ENCODE results near the gene RNPS1.

Gene RNPS1

GRCh38 chr16:2251296-2252111, 16.4 kb downstream of the RNPS1 start, which contains the start of gene ECI1:
Gene ECI1, minus strand, starts transcription at chr16:2251587. Its CDS starts 21 bp downstream, at chr16:2251566.
- H3K36me3 ChIP-seq: peaks cover 62% of the 10 kb centered on the region
- H3K4me1 ChIP-seq: peaks cover 3% of the 10 kb centered on the region; the same call in 1 of the 2 replicates
- TF ChIP-seq CTCF (IDR thresholded peaks at IDR 0.05; ENCODE audit: low read depth, low read length): peak; percentile 60

DNA sequence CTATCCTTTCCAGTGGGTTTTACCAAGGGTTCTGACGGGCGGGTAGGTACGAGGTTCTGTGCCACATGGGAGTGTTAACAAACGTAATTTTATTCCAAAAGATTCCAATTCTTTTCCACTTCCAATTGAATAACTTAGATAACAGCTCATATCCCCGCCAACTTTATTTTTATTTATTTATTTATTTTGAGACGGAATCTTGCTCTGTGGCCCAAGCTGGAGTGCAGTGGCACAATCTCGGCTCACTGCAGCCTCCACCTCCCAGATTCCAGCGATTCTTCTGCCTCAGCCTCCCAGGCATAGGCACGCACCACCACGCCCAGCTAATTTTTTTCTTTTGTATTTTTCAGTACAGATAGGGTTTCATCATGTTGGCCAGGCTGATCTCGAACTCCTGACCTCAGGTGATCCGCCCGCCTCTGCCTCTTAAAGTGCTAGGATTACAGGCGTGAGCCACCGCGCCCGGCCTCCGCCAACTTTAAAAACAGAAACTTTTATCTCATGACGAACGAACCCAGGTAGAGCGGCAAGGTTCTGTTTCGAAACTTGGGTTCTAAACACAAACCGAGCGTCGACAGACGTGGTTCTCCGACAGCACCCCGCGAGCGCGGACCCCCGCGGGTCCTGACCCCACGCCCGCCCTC, 17.2 kb downstream of the RNPS1 start:
- Histone ChIP-seq H3K36me3 (peaks cover 62% of the 10 kb centered on the region), H3K4me3 (ENCODE audit: low read depth, low read length) (peak overlapping the region; percentile 72), H3K9me3 (no peaks in the 10 kb centered on the region), H3K27me3 (no peaks in the 10 kb centered on the region), H3K4me1 (peaks cover 3% of the 10 kb centered on the region; the same call in 1 of the 2 replicates)
- TF ChIP-seq CTCF (IDR thresholded peaks at IDR 0.05; ENCODE audit: low read depth, low read length): no peak
- no peak for DNase-seq

More at GRCh38 chr16:2251296-2252111, 16.4 kb downstream of the RNPS1 start, which contains the start of gene ECI1:
- DNase-seq: peak; percentile 99
- Histone ChIP-seq H3K27me3 (no peaks in the 10 kb centered on the region), H3K9me3 (no peaks in the 10 kb centered on the region), H3K4me3 (ENCODE audit: low read depth, low read length) (peak within 1 kb of the TSS; percentile 72)

DNA sequence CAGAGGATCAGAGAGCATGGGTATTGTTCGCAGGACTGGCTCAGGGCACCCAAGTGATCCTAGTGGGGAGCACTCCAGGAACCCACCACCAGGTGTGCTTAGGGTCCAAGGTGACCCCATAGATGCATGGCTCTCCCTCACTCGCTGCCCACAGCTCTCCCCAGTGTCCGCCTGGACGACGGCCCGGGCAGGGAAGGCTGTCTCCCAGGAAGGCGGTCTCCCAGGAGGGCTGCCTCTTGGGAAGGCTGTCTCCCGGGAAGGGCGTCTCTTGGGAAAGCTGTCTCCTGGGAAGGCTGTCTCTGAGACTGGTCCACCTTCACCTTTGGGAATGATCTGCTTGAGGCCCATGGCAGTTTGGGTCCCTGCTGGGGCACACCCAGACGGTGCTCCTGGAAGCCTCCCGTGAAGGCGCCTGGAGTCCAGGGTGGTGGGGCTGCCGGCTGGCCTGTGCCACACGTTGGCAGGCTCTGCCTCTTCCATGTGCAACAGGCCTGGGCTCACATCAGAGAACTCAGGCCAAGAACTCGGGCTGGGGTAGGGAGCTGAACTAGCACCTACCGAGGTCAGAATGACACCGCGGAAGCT, 21.5 kb downstream of the RNPS1 start:
- TF ChIP-seq CTCF (IDR thresholded peaks at IDR 0.05; ENCODE audit: low read depth, low read length): no peak
- no peak for DNase-seq

GRCh38 chr16:2244926-2245795, 22.8 kb downstream of the RNPS1 start:
- DNase-seq: no peak
- no peak for TF ChIP-seq CTCF (IDR thresholded peaks at IDR 0.05; ENCODE audit: low read depth, low read length)
- Histone ChIP-seq H3K4me1 (no peaks in the 10 kb centered on the region), H3K4me3 (ENCODE audit: low read depth, low read length) (no peak overlapping the region), H3K36me3 (peaks cover 62% of the 10 kb centered on the region), H3K27me3 (no peaks in the 10 kb centered on the region), H3K9me3 (no peaks in the 10 kb centered on the region)

More for the DNA sequence above, 21.5 kb downstream of the RNPS1 start:
- Histone ChIP-seq H3K27me3 (no peaks in the 10 kb centered on the region), H3K36me3 (peaks cover 62% of the 10 kb centered on the region), H3K9me3 (no peaks in the 10 kb centered on the region), H3K4me1 (no peaks in the 10 kb centered on the region), H3K4me3 (ENCODE audit: low read depth, low read length) (no peak overlapping the region)

DNA sequence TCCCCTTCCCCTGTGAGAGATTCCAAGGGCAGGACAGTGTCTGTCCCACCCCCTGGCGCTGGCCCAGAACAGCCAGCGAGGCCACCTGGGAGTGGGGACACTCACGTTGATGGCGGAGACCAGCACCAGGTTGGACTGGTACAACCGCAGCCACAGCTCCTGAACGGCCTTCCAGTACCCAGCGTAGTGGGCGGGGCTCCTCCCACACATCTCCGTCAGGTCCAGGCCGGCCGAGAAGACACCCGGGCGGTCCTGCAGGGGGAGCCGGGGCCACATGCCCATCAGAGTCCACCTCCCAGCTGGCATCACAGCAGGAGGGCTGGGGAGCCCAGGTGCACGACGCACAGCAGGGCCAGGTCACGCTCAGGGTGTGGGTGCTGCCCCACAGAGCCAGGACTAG, 23.6 kb downstream of the RNPS1 start:
- 0 out of 2 replicates have a peak, but pooled peaks have one; percentile 5 for TF ChIP-seq CTCF (IDR thresholded peaks at IDR 0.05; ENCODE audit: low read depth, low read length)
- Histone ChIP-seq H3K9me3 (no peaks in the 10 kb centered on the region), H3K4me3 (ENCODE audit: low read depth, low read length) (no peak overlapping the region), H3K27me3 (no peaks in the 10 kb centered on the region), H3K36me3 (peaks cover 60% of the 10 kb centered on the region), H3K4me1 (no peaks in the 10 kb centered on the region)
- DNase-seq: peak; percentile 56
